RWPE2 (cell line): ENCODE measurements around the gene INMT.

Experiments
- ATAC-seq: fragments of 200-7000 bp; cut with Tn5 transposase; 3 replicates; pipeline ENCODE4 v1.9.1; 2021; ENCODE audit warnings: low read depth
- DNase-seq: peaks from one replicate; pipeline ENCODE4 v3.0.0-alpha.2; 2020; ENCODE audit warnings: low spot score
- H3K27ac ChIP-seq: fragments of 450-650 bp; 2 replicates; pipeline ENCODE4 v1.5.1; 2017; ENCODE audit warnings: mild to moderate bottlenecking; ENCODE audit not compliant: poor library complexity, severe bottlenecking
- H3K27me3 ChIP-seq: fragments of 250-450 bp; sonication (Bioruptor Pico); 2 replicates; pipeline ENCODE4 v1.5.1; 2021; ENCODE audit warnings: mild to moderate bottlenecking, moderate library complexity; ENCODE audit not compliant: insufficient read depth, poor library complexity, severe bottlenecking
- H3K36me3 ChIP-seq: fragments of 250-450 bp; sonication (Bioruptor Pico); 2 replicates; pipeline ENCODE4 v1.5.1; 2020; ENCODE audit warnings: low read depth, mild to moderate bottlenecking, moderate library complexity
- H3K4me1 ChIP-seq: fragments of 250-450 bp; sonication (Bioruptor Pico); 2 replicates; pipeline ENCODE4 v1.5.1; 2021; ENCODE audit warnings: mild to moderate bottlenecking, moderate library complexity; ENCODE audit not compliant: insufficient read depth, poor library complexity, severe bottlenecking
- H3K4me3 ChIP-seq: fragments of 250-450 bp; sonication (Bioruptor Pico); 2 replicates; pipeline ENCODE4 v1.5.1; 2021; ENCODE audit warnings: mild to moderate bottlenecking, moderate library complexity; ENCODE audit not compliant: severe bottlenecking
- H3K9me3 ChIP-seq: fragments of 250-450 bp; sonication (Bioruptor Pico); 2 replicates; pipeline ENCODE4 v1.5.1; 2021; ENCODE audit warnings: mild to moderate bottlenecking, moderate library complexity; ENCODE audit not compliant: severe bottlenecking
- TF ChIP-seq, protein P1 (sequence below): fragments of 450-650 bp; IDR thresholded peaks from one replicate; pipeline ENCODE4 v1.5.1; 2017; ENCODE audit warnings: mild to moderate bottlenecking, moderate library complexity; ENCODE audit not compliant: poor library complexity, severe bottlenecking

Gene INMT

GRCh38 chr7:30800785-30801252 is 48.9 kb downstream of the INMT start:
- DNase-seq = no peak
- ATAC-seq = peak; percentile 24; the same call in 2 of the 3 replicates
- H3K4me1 ChIP-seq = peaks cover 44% of the 10 kb centered on the region
- H3K36me3 ChIP-seq = no peaks in the 10 kb centered on the region
- peak overlapping the region; percentile 69 for H3K27ac ChIP-seq
- H3K27me3 ChIP-seq = no peaks in the 10 kb centered on the region
- TF ChIP-seq, protein P1, sequence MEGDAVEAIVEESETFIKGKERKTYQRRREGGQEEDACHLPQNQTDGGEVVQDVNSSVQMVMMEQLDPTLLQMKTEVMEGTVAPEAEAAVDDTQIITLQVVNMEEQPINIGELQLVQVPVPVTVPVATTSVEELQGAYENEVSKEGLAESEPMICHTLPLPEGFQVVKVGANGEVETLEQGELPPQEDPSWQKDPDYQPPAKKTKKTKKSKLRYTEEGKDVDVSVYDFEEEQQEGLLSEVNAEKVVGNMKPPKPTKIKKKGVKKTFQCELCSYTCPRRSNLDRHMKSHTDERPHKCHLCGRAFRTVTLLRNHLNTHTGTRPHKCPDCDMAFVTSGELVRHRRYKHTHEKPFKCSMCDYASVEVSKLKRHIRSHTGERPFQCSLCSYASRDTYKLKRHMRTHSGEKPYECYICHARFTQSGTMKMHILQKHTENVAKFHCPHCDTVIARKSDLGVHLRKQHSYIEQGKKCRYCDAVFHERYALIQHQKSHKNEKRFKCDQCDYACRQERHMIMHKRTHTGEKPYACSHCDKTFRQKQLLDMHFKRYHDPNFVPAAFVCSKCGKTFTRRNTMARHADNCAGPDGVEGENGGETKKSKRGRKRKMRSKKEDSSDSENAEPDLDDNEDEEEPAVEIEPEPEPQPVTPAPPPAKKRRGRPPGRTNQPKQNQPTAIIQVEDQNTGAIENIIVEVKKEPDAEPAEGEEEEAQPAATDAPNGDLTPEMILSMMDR = peak; percentile 78
- H3K4me3 ChIP-seq = no peak overlapping the region
- no peaks in the 10 kb centered on the region for H3K9me3 ChIP-seq

DNA sequence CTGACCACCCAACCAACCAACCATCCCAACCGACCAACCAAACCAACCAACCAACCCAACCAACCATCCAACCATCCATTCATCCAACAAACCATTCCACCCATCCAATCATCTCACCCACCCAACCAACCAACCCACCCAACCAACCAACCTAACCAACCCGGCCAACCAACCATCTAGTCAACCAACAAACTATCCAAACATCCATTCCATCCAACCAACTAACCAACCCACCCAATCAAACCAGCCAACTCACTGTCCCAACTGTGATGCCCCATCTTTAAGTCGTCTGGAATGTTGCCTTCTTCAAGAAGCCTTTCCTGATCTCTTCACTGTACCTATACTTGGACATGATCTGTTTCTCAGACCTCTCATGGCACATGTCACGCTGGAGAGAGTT is 50.9 kb downstream of the INMT start:
- no peaks in the 10 kb centered on the region for H3K27me3 ChIP-seq
- TF ChIP-seq, protein P1 = no peak
- no peak for ATAC-seq

DNA sequence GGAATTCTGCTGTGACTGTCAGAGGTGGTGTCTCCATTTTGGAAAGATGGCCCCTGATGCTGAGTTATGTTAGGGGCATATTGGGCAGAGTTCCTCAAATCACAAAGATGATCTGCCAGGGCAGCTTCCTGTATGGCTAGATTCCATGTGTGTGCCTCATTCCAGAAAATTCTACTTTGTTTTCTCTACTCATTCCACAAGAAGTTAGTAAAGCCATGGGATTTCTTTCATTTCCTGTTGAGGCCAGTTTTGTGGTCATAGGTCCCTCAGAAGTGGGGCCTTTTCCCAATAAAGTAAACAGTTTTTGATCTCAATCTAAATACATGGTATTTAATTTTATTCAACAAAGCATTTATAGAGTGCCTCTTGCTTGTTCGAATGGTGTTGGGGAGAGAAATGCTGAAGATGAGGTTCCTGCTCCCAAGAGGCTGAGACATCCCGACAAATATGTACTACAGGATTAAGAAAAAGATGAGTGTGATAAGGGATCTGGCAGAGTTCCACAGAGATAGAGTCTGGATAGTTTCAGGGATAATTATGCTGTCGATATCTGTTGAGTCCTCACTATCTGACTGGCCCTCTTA is 52.2 kb downstream of the INMT start:
- H3K27me3 ChIP-seq = no peaks in the 10 kb centered on the region
- peak overlapping the region; percentile 68 for H3K27ac ChIP-seq
- peak; percentile 34 for ATAC-seq
- H3K4me1 ChIP-seq = peaks cover 26% of the 10 kb centered on the region
- no peaks in the 10 kb centered on the region for H3K36me3 ChIP-seq
- DNase-seq = no peak
- H3K9me3 ChIP-seq = no peaks in the 10 kb centered on the region
- no peak overlapping the region for H3K4me3 ChIP-seq
- TF ChIP-seq, protein P1 = no peak

More for the DNA sequence above, 50.9 kb downstream of the INMT start:
- Histone ChIP-seq H3K4me3 (no peak overlapping the region), H3K4me1 (peaks cover 31% of the 10 kb centered on the region), H3K9me3 (no peaks in the 10 kb centered on the region), H3K27ac (no peak overlapping the region), H3K36me3 (no peaks in the 10 kb centered on the region)
- no peak for DNase-seq

GRCh38 chr7:30805081-30805691 is 53.3 kb downstream of the INMT start:
- Histone ChIP-seq H3K27ac (peak overlapping the region; percentile 68), H3K4me1 (peaks cover 16% of the 10 kb centered on the region), H3K27me3 (no peaks in the 10 kb centered on the region), H3K36me3 (no peaks in the 10 kb centered on the region), H3K9me3 (no peaks in the 10 kb centered on the region), H3K4me3 (no peak overlapping the region)
- TF ChIP-seq, protein P1 = no peak
- DNase-seq (no peak), ATAC-seq (no peak)

DNA sequence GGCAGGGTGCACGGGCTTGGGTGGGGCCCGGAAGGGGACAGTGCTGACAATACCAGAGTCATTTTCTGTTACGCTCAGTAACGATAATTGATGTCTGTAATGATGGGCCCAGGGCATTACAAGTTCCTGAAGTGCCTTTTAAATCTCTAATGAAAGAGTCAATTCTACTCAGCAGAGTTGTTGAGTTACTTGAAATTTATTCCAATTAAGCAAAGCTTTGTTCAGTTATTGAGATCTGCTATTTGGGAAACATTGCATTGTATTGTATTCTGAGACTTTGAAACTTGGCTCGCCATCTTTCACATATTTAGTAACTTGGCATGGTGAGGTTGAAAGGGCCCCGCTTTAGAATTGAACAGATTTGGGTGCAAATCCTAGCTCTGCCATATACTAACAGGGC is 54.0 kb downstream of the INMT start:
- H3K36me3 ChIP-seq = no peaks in the 10 kb centered on the region
- ATAC-seq (no peak), DNase-seq (no peak)
- peaks cover 12% of the 10 kb centered on the region for H3K4me1 ChIP-seq
- H3K27ac ChIP-seq = no peak overlapping the region
- H3K9me3 ChIP-seq = no peaks in the 10 kb centered on the region
- TF ChIP-seq, protein P1 = no peak
- H3K27me3 ChIP-seq = no peaks in the 10 kb centered on the region
- H3K4me3 ChIP-seq = no peak overlapping the region
